RWPE2 (cell line): ENCODE data around the gene LRRC8C.
A peak's percentile ranks its signal among the peaks of the same experiment; 100 is the strongest.

Experiments
- ATAC-seq: fragments of 200-7000 bp; cut with Tn5 transposase; 3 replicates; pipeline ENCODE4 v1.9.1; 2021; ENCODE audit warnings: low read depth
- DNase-seq: peaks from one replicate; pipeline ENCODE4 v3.0.0-alpha.2; 2020; ENCODE audit warnings: low spot score
- H3K27ac ChIP-seq: fragments of 450-650 bp; 2 replicates; pipeline ENCODE4 v1.5.1; 2017; ENCODE audit warnings: mild to moderate bottlenecking; ENCODE audit not compliant: poor library complexity, severe bottlenecking
- H3K27me3 ChIP-seq: fragments of 250-450 bp; sonication (Bioruptor Pico); 2 replicates; pipeline ENCODE4 v1.5.1; 2021; ENCODE audit warnings: mild to moderate bottlenecking, moderate library complexity; ENCODE audit not compliant: insufficient read depth, poor library complexity, severe bottlenecking
- H3K36me3 ChIP-seq: fragments of 250-450 bp; sonication (Bioruptor Pico); 2 replicates; pipeline ENCODE4 v1.5.1; 2020; ENCODE audit warnings: low read depth, mild to moderate bottlenecking, moderate library complexity
- H3K4me1 ChIP-seq: fragments of 250-450 bp; sonication (Bioruptor Pico); 2 replicates; pipeline ENCODE4 v1.5.1; 2021; ENCODE audit warnings: mild to moderate bottlenecking, moderate library complexity; ENCODE audit not compliant: insufficient read depth, poor library complexity, severe bottlenecking
- H3K4me3 ChIP-seq: fragments of 250-450 bp; sonication (Bioruptor Pico); 2 replicates; pipeline ENCODE4 v1.5.1; 2021; ENCODE audit warnings: mild to moderate bottlenecking, moderate library complexity; ENCODE audit not compliant: severe bottlenecking
- H3K9me3 ChIP-seq: fragments of 250-450 bp; sonication (Bioruptor Pico); 2 replicates; pipeline ENCODE4 v1.5.1; 2021; ENCODE audit warnings: mild to moderate bottlenecking, moderate library complexity; ENCODE audit not compliant: severe bottlenecking
- CTCF ChIP-seq: fragments of 450-650 bp; IDR thresholded peaks from one replicate; pipeline ENCODE4 v1.5.1; 2017; ENCODE audit warnings: mild to moderate bottlenecking, moderate library complexity; ENCODE audit not compliant: poor library complexity, severe bottlenecking

Gene LRRC8C

GRCh38 chr1:89725011-89725370 is 92.1 kb downstream of the LRRC8C start:
- Histone ChIP-seq H3K27me3 (no peaks in the 10 kb centered on the region), H3K9me3 (no peaks in the 10 kb centered on the region), H3K36me3 (no peaks in the 10 kb centered on the region), H3K4me3 (no peak overlapping the region), H3K4me1 (peaks cover 25% of the 10 kb centered on the region), H3K27ac (peak overlapping the region; percentile 70)
- DNase-seq: no peak
- no peak for TF ChIP-seq CTCF
- ATAC-seq: peak; percentile 42

- DNase-seq: no peak
- peaks cover 24% of the 10 kb centered on the region for H3K4me1 ChIP-seq
- no peaks in the 10 kb centered on the region for H3K36me3 ChIP-seq
- H3K27ac ChIP-seq: peak overlapping the region; percentile 70
- ATAC-seq: no peak
- H3K4me3 ChIP-seq: no peak overlapping the region
- TF ChIP-seq CTCF: no peak
- no peaks in the 10 kb centered on the region for H3K9me3 ChIP-seq
- H3K27me3 ChIP-seq: no peaks in the 10 kb centered on the region
Measured at GRCh38 chr1:89725631-89726030, 92.7 kb downstream of the LRRC8C start.

- ATAC-seq (no peak), DNase-seq (no peak)
- Histone ChIP-seq H3K27ac (no peak overlapping the region), H3K27me3 (no peaks in the 10 kb centered on the region), H3K4me1 (peaks cover 12% of the 10 kb centered on the region), H3K36me3 (no peaks in the 10 kb centered on the region), H3K4me3 (no peak overlapping the region), H3K9me3 (no peaks in the 10 kb centered on the region)
- no peak for TF ChIP-seq CTCF
Measured at GRCh38 chr1:89727517-89728312, 94.8 kb downstream of the LRRC8C start.

- ATAC-seq (no peak), DNase-seq (no peak)
- Histone ChIP-seq H3K27ac (no peak overlapping the region), H3K4me1 (peaks cover 12% of the 10 kb centered on the region), H3K36me3 (no peaks in the 10 kb centered on the region), H3K4me3 (no peak overlapping the region), H3K27me3 (no peaks in the 10 kb centered on the region), H3K9me3 (no peaks in the 10 kb centered on the region)
- no peak for TF ChIP-seq CTCF
Measured at GRCh38 chr1:89728381-89728780, 95.5 kb downstream of the LRRC8C start.

GRCh38 chr1:89732206-89732605 is 99.3 kb downstream of the LRRC8C start:
- TF ChIP-seq CTCF: no peak
- H3K27ac ChIP-seq: no peak overlapping the region
- ATAC-seq (no peak), DNase-seq (no peak)
- H3K36me3 ChIP-seq: no peaks in the 10 kb centered on the region
- no peaks in the 10 kb centered on the region for H3K27me3 ChIP-seq
- H3K4me3 ChIP-seq: no peak overlapping the region
- no peaks in the 10 kb centered on the region for H3K9me3 ChIP-seq
- no peaks in the 10 kb centered on the region for H3K4me1 ChIP-seq
